GM19025 (cell line): ENCODE measurements around the gene CIZ1.
A peak's percentile ranks its signal among the peaks of the same experiment; 100 is the strongest.

Experiments
- ATAC-seq: cut with Tn5 transposase; IDR thresholded peaks from one replicate; pipeline ENCODE4 v1.9.1; 2021; ENCODE audit warnings: mild to moderate bottlenecking, low read depth, moderate library complexity; ENCODE audit not compliant: unreplicated experiment

The CIZ1 gene

DNA sequence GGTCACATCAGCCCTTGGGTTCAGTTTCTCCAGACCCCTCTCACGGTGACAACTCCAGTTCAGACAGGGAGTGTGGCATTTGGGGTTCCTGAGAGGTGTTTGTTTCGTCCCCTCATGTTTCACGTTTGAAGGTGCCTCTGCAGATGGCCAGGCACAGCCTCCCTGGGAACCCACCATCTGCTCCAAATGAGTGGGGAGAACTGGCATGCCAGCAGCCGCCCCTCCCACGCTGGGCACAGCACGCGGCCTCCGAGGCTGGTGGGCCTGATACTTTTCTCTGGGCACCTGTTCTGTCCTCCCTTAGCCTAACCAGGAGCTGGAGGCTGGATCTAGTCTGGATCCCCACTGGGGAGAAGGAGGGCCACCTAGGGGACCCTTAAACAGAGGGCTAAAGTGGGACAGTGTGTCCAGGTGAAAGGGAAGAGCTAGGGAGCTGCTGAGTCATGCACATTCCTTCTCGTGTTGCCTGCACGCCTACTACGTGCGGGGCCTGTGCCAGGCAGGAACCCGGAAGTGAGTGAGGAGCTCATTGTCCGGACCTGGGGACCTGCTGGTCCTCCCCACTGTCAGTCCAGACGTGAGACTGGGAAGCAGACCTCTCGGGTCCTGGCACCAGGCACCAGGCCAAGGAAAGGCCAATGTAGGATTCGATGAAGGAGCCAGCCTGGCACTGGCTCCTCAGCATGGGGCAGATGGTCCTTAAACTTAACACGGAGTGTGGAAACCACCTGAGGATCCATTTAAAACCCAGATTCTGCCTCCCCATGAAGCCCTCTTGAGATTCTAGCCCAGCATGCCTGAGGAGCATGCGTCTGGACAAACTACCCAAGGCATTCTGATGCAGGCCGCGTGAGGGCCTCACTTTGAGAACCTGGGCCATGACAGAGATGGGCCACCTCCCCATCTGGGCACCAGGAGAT lies 23.5 kb upstream of the CIZ1 start:
- ATAC-seq = no peak

DNA sequence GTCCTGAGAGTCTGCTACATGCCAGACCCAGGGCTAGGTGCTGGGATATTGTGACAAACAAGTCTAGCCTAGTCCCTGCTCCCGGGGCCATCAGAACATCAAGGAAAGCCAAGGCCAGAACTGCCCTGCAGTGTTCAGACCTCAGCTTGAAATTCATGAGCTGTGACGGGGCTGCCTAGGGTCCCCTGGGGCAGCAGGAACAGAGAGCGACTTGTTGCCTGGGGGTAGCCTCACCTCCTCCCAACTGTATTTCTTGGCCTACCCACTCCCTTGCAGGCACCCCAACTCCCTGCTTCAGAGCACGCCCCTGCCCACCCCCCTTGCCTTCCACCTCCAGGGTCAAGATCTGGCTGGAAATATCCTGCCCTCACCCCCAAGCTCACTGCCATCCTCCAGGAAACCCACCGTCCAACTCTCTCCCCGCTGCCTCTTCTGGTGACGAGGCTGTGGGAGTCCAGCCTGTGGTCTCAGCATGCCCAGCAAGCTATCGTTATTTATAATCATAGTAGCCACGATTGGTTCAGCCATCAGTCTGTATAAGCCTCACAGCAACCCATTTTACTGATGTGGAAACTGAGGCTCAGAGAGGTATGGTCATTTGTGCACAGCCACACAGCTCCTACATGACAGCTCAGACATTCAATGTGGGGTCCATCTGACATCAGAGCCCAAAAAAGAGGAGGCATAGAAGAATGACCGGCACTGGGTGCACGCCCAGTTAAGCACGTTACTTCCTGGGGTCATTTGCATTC lies 22.6 kb upstream of the CIZ1 start:
- ATAC-seq = no peak

DNA sequence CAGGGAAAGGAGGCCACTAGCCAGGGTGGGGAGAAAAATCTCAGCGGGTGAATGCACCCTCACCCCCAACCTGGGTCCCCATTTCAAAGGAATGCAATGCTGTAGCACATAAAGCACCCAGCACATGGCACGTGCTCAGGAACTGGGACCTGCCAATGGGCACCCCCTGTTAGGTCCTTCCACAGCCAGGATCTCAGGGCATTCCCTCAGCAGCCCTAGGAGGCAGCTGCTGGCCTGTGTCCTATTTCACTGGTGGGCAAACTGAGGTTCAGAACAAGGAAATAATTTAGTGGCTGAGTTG lies 20.6 kb upstream of the CIZ1 start:
- ATAC-seq = no peak

DNA sequence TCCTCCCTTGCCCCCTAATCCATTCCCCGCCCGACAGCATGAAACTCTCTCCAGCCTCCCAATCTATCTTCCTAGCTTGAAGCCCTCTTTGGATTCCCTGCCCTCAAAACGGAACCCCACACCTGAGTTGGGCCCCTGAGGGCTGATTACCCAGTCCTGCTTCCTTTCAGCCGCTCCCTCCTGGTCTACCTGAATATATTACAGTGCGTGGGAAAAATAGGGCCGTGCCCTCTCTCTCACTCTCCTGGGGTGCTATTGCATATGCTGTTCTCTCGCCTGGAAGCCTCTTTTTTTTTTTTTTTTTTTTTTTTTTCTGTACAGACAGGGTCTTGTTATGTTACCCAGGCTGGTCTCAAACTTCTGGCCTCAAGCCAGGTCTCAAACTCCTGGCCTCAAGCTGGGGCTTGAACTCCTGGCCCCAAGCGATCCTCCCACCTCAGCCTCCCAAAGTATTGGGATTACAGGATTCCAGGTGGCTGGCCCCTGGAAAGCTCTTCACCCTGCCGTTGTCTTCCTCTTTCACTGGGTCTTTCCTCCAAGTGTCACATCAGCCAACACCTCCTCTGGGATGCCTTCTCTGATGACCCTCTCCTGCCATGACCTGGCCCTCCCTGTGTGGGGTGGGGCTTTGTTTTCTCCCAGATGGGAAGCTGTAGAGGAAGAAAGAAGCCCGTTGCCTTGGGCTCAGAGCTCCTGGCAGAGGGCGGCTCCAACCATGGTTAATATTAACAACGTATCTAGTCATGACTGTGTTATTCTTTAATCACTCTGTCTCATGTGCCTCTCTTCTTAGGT lies 20.0 kb upstream of the CIZ1 start:
- no peak for ATAC-seq

DNA sequence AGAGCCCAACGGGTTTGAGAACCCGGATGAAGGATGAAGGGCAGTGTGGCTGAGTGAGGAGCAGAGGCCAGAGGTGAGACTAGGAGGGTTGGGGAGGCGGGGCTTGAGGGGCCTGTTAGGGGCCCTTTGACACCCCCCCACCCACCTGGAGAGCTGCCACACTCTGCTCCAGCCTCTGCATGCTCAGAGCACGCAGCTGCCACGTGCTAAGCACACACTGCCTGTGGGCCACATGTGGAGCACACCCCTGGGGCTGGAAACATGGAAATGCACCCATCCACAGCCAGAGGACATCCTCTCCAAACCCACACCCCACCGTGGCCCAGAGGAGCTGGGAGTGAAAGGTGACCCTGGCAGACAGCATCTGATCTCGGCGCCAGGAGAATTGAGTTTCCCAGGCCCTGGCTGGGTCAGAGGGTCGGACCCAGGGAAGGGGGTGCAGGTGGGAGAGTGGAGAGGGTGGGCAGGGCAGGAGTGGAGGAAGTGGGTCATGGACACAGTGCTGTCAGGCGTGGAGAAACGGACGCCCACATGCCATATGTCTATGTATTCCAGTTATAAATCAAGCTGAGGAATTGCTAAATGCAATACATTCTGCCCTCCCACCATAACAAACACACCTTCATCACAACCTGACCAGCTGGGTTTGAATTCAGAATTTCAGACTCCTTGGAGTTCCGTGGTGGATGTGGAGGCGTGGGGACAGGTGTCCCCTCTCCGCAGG lies 17.7 kb upstream of the CIZ1 start:
- ATAC-seq = no peak

DNA sequence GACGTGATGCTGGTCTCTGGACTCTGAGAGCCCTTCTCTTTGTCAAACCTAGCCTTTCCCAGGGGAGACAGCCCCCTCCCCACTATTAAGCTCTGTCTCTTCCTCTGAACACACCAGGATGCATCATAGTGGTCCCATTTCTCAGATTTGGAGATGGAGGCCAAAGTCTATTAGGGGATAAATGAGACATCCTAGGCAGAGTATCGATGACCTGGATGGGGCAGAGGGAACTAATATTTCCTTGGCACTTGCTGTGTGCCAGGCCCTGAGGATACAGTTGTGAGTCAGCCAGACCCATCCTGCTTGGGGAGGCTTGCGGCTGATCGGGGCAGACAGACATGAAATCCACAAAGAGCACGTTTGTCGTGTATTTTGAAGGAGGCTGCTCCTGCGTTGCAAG lies 17.0 kb upstream of the CIZ1 start:
- no peak for ATAC-seq

DNA sequence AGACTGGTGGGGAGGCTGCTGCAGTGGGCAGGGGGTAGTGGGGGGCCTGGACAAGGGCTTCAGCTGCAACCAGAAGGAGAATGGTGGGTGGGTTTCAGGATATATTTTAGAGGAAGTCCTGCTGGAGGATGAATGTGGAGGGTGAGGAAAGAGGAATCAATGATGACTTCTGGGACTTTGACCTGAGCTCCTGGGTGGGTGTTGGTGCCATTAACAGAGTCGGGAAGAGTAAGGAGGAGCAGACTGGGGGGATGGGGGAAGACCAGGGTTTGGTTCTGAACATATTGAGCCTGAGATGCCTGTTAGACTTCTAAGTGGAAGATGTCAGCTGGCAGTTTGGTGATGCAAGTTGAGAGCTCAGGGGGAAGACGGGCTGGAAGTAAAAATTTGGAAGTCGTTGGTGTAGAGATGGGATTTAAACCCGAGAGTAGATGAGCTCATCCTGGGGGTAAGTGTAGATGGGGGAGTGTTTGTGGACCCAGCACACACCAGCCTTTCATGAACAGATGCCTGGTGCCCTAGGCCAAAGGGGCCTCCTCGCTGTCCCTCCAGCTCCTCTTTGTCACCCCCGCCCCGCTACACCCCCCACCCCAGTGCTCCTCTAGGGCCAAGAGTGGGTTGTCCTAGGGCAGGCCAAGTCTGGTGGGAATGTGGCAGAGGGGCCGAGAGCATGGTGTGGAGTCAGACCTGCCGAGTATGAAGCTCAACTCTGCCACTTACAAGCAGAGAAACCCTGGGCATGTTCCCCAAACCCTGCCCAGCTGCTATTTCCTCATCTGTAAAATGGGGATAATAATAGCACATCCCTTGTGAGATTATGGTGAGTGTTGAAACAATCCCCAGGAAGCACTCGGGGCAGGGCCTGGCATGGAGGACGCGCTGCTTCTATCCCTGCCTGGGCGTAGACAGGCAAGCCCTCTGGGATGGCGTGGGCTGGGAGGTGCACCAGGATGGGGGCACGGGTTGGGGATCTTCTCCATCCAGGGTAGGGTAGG lies 15.8 kb upstream of the CIZ1 start:
- no peak for ATAC-seq

DNA sequence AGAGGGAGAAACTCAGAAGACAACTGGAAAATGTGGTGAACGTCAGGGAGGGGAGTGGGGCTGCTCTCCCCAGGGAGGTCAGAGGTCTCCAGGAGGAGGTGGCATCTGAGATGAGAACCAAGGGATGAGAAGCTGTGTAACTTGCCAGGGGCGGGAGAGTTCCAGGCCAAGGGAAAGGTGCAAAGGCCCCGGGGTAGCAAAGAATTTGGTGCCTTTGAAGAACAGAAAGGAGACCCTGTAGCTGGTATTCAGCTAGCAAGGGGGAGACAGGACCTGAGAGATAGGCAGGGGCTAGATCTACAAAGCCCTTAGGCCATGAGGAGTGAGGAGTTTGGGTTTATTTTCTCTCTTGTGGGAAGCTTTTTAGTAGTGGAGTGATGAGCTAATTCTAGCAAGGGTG lies 15.1 kb upstream of the CIZ1 start:
- no peak for ATAC-seq

DNA sequence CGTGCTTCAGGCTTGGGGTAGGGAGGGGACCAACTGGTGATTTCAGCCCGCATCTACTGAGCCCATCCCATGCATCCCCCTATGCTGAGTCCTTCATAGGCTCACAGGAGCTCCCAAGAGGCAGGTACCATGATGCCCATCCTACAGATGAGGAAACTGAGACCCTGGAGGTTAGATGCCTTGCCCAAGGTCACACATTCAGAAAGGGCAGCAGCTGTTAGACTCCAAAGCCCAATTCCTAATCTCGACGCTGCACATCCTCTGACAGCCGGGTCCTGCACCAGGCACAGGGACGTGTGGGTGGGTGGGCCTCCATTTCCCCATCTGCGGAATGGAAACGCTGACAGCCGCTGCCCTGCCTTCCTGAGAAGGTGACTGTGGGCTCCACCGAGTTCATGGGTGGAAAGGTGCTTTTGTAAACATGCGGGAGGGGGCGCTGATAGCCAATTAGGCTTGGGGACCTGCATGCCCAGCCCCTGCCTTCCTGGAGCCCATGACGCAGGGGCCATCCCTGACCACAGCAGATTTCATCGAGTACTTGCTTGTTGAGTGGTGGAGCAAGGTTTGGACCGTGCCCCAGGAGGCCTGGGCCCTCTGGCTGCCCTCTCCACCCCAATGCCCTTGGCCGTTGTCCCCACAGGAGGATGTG lies 14.0 kb upstream of the CIZ1 start:
- ATAC-seq = no peak

DNA sequence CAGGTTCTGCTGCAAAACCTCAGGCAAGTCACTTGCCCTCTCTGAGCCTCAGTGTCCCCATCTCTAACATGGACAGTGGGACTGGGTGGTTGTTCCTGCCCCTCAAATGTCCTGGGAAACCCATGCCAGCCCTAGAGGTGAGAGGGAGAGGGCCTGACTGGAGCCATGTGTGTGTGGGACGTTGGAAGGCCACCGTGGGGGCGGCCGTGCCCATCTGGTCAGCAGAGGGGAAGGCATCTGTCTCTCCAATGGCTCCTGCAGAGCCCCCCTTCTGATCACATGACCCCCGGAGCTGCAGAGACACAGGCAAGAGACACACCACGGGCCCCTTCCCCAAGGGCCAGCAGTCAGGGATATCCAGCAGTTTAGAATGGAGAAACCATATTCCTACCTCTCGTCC lies 13.5 kb upstream of the CIZ1 start:
- no peak for ATAC-seq

DNA sequence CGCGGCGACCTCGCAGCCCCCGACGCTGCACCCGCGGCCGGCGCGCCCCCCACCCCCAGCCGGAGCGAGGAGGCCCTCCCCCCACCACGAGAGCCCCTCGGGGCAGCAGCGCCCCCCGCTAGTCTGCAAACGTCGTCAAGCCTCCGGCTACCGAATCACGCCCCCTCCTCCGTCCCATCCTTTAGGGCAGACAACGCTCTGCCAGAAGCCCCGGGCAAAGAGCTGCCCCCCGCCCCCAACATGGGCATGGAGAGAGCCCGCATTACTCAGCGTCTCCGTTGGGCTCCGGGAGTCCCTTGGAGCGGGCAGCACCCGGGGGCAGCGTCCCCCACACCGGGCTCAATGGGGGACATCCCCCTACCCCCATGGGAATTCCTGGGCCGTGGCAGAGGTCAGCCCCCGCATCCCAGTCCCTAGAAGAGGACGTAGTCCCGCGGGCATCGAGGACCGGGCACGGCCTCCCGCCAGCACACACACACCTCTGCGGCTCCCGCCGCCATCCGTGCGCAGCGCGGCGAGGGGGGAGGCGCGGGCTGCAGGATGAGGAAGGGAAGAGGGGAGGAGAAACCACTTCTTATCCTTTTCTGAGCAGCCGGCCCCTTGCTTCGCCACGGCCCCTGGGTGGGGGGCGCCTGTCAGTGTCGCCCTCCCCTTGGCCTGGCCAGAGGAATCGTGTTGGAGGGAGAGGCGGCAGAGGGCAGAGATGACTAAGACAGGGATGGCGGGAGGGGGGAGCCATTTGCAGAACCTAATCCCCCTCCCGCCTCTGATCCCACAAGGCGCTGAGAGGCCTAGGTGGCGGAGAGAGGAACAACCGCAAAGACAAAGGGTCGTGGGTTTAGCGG lies 12.6 kb upstream of the CIZ1 start:
- no peak for ATAC-seq

DNA sequence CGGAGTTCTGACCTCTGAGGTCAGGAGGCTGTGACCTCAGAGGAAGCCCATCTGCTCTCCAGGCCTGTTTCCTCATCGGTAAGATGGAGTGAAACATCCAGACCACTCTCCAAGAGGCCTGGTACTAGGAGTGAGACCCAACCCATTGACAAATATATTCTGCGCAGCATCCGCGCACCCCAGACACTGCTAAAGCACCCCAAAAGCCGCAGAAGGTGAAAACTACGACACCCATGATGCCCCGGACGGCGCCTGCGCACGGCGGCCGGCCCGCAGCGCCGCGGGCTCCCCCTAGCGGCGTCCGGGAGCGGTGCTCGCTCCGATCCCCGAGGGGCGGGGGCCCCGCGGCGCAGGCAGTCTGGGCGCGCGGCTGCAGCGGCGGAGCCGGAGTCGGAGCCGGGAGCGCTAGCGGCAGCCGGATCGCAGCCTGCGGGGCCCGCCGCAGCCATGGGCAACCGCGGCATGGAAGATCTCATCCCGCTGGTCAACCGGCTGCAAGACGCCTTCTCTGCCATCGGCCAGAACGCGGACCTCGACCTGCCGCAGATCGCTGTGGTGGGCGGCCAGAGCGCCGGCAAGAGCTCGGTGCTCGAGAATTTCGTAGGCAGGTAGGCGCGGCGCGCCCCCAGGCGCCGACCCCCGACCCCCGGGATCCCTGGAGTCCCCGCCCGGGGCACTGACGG lies 11.8 kb upstream of the CIZ1 start, which contains the start of gene DNM1:
DNM1 (plus strand) TSS at position 356 of the 683 bp plus-strand sequence; CDS start at position 448, 92 bp downstream.
- peak; percentile 74 for ATAC-seq

DNA sequence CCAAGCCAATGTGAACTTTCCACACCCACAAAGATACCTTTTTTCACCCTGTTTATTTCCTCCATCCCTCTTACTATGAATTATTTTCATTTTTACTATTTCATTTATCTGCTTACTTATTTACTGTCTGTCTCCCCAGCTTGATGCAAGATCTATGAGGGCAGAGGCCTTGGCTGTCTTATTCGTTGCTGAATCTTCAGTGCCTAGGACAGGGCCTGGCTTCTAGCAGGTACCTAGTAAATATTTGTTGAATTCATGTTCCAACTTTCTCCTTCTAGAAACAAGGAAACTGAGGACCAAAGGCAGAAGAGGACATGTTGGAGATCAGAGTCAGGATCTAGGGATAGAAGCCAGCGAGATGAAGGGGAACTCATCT lies 11.3 kb upstream of the CIZ1 start:
- ATAC-seq = no peak

DNA sequence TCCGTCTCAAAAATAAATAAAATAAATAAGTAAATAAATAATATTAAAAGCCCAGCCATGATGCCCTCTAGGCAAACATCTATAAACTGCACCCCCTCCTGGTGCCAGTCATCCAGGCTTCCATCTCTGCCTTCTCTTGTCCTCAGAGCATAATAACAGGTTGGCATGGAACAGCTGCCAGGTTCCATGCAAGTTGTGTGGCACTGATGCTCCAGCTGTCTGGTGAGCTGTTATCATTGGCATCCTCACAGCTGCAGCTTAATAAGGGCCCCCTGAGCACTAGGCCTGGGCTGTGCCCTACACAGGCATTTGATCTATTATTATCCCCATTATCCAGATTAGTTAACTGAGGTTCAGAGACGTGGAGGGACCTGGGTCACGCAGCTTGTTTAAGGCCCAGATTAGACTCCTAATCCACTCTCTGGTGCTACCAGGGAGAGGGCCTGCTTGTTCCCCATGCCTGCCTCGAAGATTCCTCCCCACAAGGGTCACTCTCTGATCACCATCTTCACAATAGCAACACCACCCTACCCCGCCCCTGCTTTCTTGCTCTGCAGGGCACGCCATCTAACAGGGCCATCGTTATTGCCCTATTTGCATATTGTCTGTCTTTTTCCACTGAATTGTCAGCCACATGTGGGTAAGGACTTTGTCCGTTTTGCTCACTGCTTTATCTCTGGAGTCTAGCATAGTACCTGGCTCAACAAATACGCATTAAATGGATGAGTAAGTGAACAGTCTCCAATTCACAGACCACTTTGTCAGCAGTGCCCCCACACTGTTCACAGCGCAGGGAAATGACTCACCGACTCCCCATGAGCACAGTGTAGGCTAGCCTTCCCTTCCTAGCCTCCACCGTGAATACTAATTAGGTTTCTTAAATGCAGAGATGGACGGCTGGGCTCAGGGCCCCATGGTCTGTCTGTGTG lies 10.3 kb upstream of the CIZ1 start:
- no peak for ATAC-seq

DNA sequence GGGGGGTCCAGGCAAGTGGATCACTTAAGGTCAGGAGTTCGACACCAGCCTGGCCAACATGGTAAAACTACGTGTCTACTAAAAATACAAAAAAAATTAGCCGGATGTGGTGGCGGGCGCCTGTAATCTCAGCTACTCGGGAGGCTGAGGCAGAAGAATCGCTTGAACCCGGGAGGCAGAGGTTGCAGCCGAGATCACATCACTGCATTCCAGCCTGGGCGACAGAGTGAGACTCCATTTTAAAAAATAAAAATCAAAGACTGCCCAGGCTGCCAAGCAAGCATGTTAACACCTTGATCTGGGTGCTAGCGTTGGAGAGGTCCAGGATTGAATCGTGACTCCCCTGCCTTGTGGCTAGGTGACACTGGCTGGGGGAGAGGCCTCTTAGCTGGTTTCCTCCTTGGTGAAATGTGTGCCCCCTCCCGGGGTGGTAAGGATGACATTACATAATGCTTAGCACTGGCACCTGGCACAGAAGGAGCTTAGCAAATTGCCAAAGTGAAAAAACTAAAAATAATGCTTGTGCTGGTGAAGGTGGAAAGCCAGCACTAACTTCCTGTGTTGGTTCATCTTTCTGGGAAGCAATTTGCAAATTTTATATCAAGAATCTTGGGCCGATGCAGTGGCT lies 2.2 kb upstream of the CIZ1 start:
- ATAC-seq = no peak
